NCI-H2029 treated with DMSO at 0.1 percent for 48 hours (cell line): ENCODE data around the gene TPPP.
"Not testable (repeated sequence)": the region's sequence is repeated elsewhere in the genome, so short reads cannot be mapped to it uniquely, and the experiment has no call there.

ENCODE experiments used
- DNase-seq: peaks from one replicate; lab custom pipeline; 2025; lab: John Stamatoyannopoulos, UW

Gene TPPP

GRCh38 chr5:693271-694041 lies at the start of gene TPPP:
Gene TPPP (minus strand): TSS chr5:693352. CDS start chr5:678060, 15,292 bp downstream.
- DNase-seq, result not testable (repeated sequence)

- DNase-seq, result not testable (repeated sequence)
Measured at GRCh38 chr5:742276-742675, 49.1 kb upstream of the TPPP start.

- DNase-seq, result not testable (repeated sequence)
Measured at GRCh38 chr5:734145-734544, 41.0 kb upstream of the TPPP start.

GRCh38 chr5:732754-733454 lies 39.8 kb upstream of the TPPP start:
- not testable (repeated sequence) for DNase-seq

- DNase-seq, result not testable (repeated sequence)
Measured at GRCh38 chr5:729225-729624, 36.1 kb upstream of the TPPP start.

GRCh38 chr5:727087-727486 lies 33.9 kb upstream of the TPPP start:
- DNase-seq, result not testable (repeated sequence)

- not testable (repeated sequence) for DNase-seq
Measured at GRCh38 chr5:723865-724264, 30.7 kb upstream of the TPPP start.

GRCh38 chr5:723309-723708 lies 30.2 kb upstream of the TPPP start:
- not testable (repeated sequence) for DNase-seq

GRCh38 chr5:719379-719778 lies 26.2 kb upstream of the TPPP start:
- not testable (repeated sequence) for DNase-seq

- DNase-seq, result no peak
Measured at GRCh38 chr5:717143-717542, 24.0 kb upstream of the TPPP start.

- peak; percentile 32 for DNase-seq
Measured at GRCh38 chr5:716740-717139, 23.6 kb upstream of the TPPP start.

- not testable (repeated sequence) for DNase-seq
Measured at GRCh38 chr5:715636-716035, 22.5 kb upstream of the TPPP start.

- DNase-seq, result not testable (repeated sequence)
Measured at GRCh38 chr5:714215-715118, 21.3 kb upstream of the TPPP start.

- DNase-seq, result not testable (repeated sequence)
Measured at GRCh38 chr5:713686-714085, 20.5 kb upstream of the TPPP start.

GRCh38 chr5:708848-709517 lies 15.8 kb upstream of the TPPP start:
- not testable (repeated sequence) for DNase-seq

GRCh38 chr5:708374-708773 lies 15.2 kb upstream of the TPPP start:
- DNase-seq, result not testable (repeated sequence)

- not testable (repeated sequence) for DNase-seq
Measured at GRCh38 chr5:706127-706526, 13.0 kb upstream of the TPPP start.

GRCh38 chr5:696753-697702 lies 3.9 kb upstream of the TPPP start:
- not testable (repeated sequence) for DNase-seq

- not testable (repeated sequence) for DNase-seq
Measured at GRCh38 chr5:696191-696590, 3.0 kb upstream of the TPPP start.

GRCh38 chr5:695475-695874 lies 2.3 kb upstream of the TPPP start:
- not testable (repeated sequence) for DNase-seq
